Mononuclear cell (primary cell): Measurements from ENCODE around the gene SERPINA12. TPM values are rescaled to one million over a fixed set of nuclear protein-coding genes. Genes with fewer than 3 reads are reported as not detected.
"Not testable (repeated sequence)": the region's sequence is repeated elsewhere in the genome, so short reads cannot be mapped to it uniquely, and the experiment has no call there.

ENCODE experiments used
- H3K27me3 ChIP-seq: 2 replicates; pipeline ENCODE4 v1.6.0; 2011; ENCODE audit warnings: low read length, control low read depth; ENCODE audit not compliant: insufficient read depth
- H3K4me1 ChIP-seq: 2 replicates; pipeline ENCODE4 v1.5.1; 2011; ENCODE audit warnings: mild to moderate bottlenecking, low read length, control low read depth; ENCODE audit not compliant: insufficient read depth
- H3K4me3 ChIP-seq: 2 replicates; pipeline ENCODE4 v1.5.1; 2011; ENCODE audit warnings: mild to moderate bottlenecking, low read length, moderate library complexity
- H3K9me3 ChIP-seq: 2 replicates; pipeline ENCODE4 v1.5.1; 2011; ENCODE audit warnings: low read depth, mild to moderate bottlenecking, control low read depth, low read length
- total RNA-seq: library from RNA; depleted of rRNA; stranded (reverse); fragments of >200 nt; gene quantifications from one replicate; pipeline ENCODE4 v1.2.3, GENCODE V29; 2012

SERPINA12 gene
- total RNA-seq, 1 donor, result not detected

- Histone ChIP-seq H3K27me3 (no peaks in the 10 kb centered on the region), H3K4me1 (no peaks in the 10 kb centered on the region), H3K9me3 (no peaks in the 10 kb centered on the region), H3K4me3 (no peak overlapping the region)
Measured at GRCh38 chr14:94517248-94517640, 8.0 kb upstream of the SERPINA12 start.

- Histone ChIP-seq H3K4me1 (no peaks in the 10 kb centered on the region), H3K27me3 (no peaks in the 10 kb centered on the region), H3K4me3 (no peak overlapping the region)
Measured at GRCh38 chr14:94515856-94516255, 6.6 kb upstream of the SERPINA12 start.

GRCh38 chr14:94515426-94515825 lies 6.2 kb upstream of the SERPINA12 start:
- no peaks in the 10 kb centered on the region for H3K9me3 ChIP-seq
- no peaks in the 10 kb centered on the region for H3K27me3 ChIP-seq
- no peaks in the 10 kb centered on the region for H3K4me1 ChIP-seq
- no peak overlapping the region for H3K4me3 ChIP-seq

More at GRCh38 chr14:94515856-94516255, 6.6 kb upstream of the SERPINA12 start:
- no peaks in the 10 kb centered on the region for H3K9me3 ChIP-seq

- no peak overlapping the region for H3K4me3 ChIP-seq
- no peaks in the 10 kb centered on the region for H3K9me3 ChIP-seq
- H3K27me3 ChIP-seq, result no peaks in the 10 kb centered on the region
- H3K4me1 ChIP-seq, result no peaks in the 10 kb centered on the region
Measured at GRCh38 chr14:94514351-94514750, 5.1 kb upstream of the SERPINA12 start.

GRCh38 chr14:94510481-94510880 lies 1.2 kb upstream of the SERPINA12 start:
- H3K27me3 ChIP-seq, H3K9me3 ChIP-seq, H3K4me3 ChIP-seq, H3K4me1 ChIP-seq: not testable (repeated sequence)

- H3K4me3 ChIP-seq, result no peak overlapping the region
- H3K27me3 ChIP-seq, result no peaks in the 10 kb centered on the region
- no peaks in the 10 kb centered on the region for H3K4me1 ChIP-seq
- no peaks in the 10 kb centered on the region for H3K9me3 ChIP-seq
Measured at GRCh38 chr14:94505641-94506040, 3.6 kb downstream of the SERPINA12 start.

GRCh38 chr14:94505206-94505605 lies 4.1 kb downstream of the SERPINA12 start:
- H3K9me3 ChIP-seq, result no peaks in the 10 kb centered on the region
- no peaks in the 10 kb centered on the region for H3K4me1 ChIP-seq

GRCh38 chr14:94501588-94502516 lies 7.4 kb downstream of the SERPINA12 start:
- Histone ChIP-seq H3K9me3 (no peaks in the 10 kb centered on the region), H3K27me3 (no peaks in the 10 kb centered on the region), H3K4me3 (no peak overlapping the region), H3K4me1 (no peaks in the 10 kb centered on the region)

More at GRCh38 chr14:94505206-94505605, 4.1 kb downstream of the SERPINA12 start:
- Histone ChIP-seq H3K4me3 (no peak overlapping the region), H3K27me3 (no peaks in the 10 kb centered on the region)

GRCh38 chr14:94500264-94500663 lies 9.0 kb downstream of the SERPINA12 start:
- Histone ChIP-seq H3K27me3 (no peaks in the 10 kb centered on the region), H3K4me1 (no peaks in the 10 kb centered on the region), H3K9me3 (no peaks in the 10 kb centered on the region), H3K4me3 (no peak overlapping the region)

- Histone ChIP-seq H3K4me3 (no peak overlapping the region), H3K4me1 (no peaks in the 10 kb centered on the region), H3K27me3 (no peaks in the 10 kb centered on the region), H3K9me3 (no peaks in the 10 kb centered on the region)
Measured at GRCh38 chr14:94499673-94500072, 9.6 kb downstream of the SERPINA12 start.

- Histone ChIP-seq H3K9me3 (no peaks in the 10 kb centered on the region), H3K4me3 (no peak overlapping the region), H3K4me1 (no peaks in the 10 kb centered on the region), H3K27me3 (no peaks in the 10 kb centered on the region)
Measured at GRCh38 chr14:94498215-94498614, 11.1 kb downstream of the SERPINA12 start.

GRCh38 chr14:94494085-94494484 lies 15.2 kb downstream of the SERPINA12 start:
- H3K4me1 ChIP-seq, result no peaks in the 10 kb centered on the region
- no peak overlapping the region for H3K4me3 ChIP-seq
- no peaks in the 10 kb centered on the region for H3K27me3 ChIP-seq
- no peaks in the 10 kb centered on the region for H3K9me3 ChIP-seq

- Histone ChIP-seq H3K4me1 (no peaks in the 10 kb centered on the region), H3K4me3 (no peak overlapping the region), H3K27me3 (peaks cover 2% of the 10 kb centered on the region), H3K9me3 (no peaks in the 10 kb centered on the region)
Measured at GRCh38 chr14:94491511-94491910, 17.8 kb downstream of the SERPINA12 start.

GRCh38 chr14:94489336-94489735 lies 19.9 kb downstream of the SERPINA12 start:
- no peak overlapping the region for H3K4me3 ChIP-seq
- H3K9me3 ChIP-seq, result no peaks in the 10 kb centered on the region
- H3K4me1 ChIP-seq, result no peaks in the 10 kb centered on the region
- H3K27me3 ChIP-seq, result peaks cover 3% of the 10 kb centered on the region

- no peaks in the 10 kb centered on the region for H3K4me1 ChIP-seq
- no peak overlapping the region for H3K4me3 ChIP-seq
- no peaks in the 10 kb centered on the region for H3K9me3 ChIP-seq
- H3K27me3 ChIP-seq, result peaks cover 3% of the 10 kb centered on the region
Measured at GRCh38 chr14:94486883-94487282, 22.4 kb downstream of the SERPINA12 start.
